ENCODE results near the gene BOD1.

The BOD1 gene

GRCh38 chr5:173568128-173568527, 48.3 kb downstream of the BOD1 start:
- TF ChIP-seq CTCF (IDR thresholded peaks at IDR 0.05; ENCODE audit: low read depth, low read length): no peak
- no peak for DNase-seq (ENCODE audit: extremely low read depth, low read depth)

GRCh38 chr5:173567548-173567947, 48.9 kb downstream of the BOD1 start:
- DNase-seq (ENCODE audit: extremely low read depth, low read depth): no peak
- TF ChIP-seq CTCF (IDR thresholded peaks at IDR 0.05; ENCODE audit: low read depth, low read length): no peak

GRCh38 chr5:173565491-173566072, 50.9 kb downstream of the BOD1 start:
- DNase-seq (ENCODE audit: extremely low read depth, low read depth): no peak
- TF ChIP-seq CTCF (IDR thresholded peaks at IDR 0.05; ENCODE audit: low read depth, low read length): no peak

- no peak for DNase-seq (ENCODE audit: extremely low read depth, low read depth)
- TF ChIP-seq CTCF (IDR thresholded peaks at IDR 0.05; ENCODE audit: low read depth, low read length): no peak
Observed at GRCh38 chr5:173564106-173564505, 52.3 kb downstream of the BOD1 start.

GRCh38 chr5:173563246-173563645, 53.2 kb downstream of the BOD1 start:
- no peak for DNase-seq (ENCODE audit: extremely low read depth, low read depth)
- TF ChIP-seq CTCF (IDR thresholded peaks at IDR 0.05; ENCODE audit: low read depth, low read length): no peak

- no peak for TF ChIP-seq CTCF (IDR thresholded peaks at IDR 0.05; ENCODE audit: low read depth, low read length)
- no peak for DNase-seq (ENCODE audit: extremely low read depth, low read depth)
Observed at GRCh38 chr5:173562451-173562850, 54.0 kb downstream of the BOD1 start.

Measured in AG09319 (cell line).